CD4-positive, alpha-beta T cell (primary cell): ENCODE results near the gene NAB1. TPM values are rescaled to one million over a fixed set of nuclear protein-coding genes. Genes with fewer than 3 reads are reported as not detected.

ENCODE experiments used
- ATAC-seq: fragments of 200-7000 bp; cut with Tn5 transposase; one replicate; pipeline ENCODE4 v1.10.0; 2022; ENCODE audit warnings: mild to moderate bottlenecking; ENCODE audit not compliant: poor library complexity
- CTCF ChIA-PET: fragments of 350-600 bp; sonication (Branson Sonifier 250); formaldehyde crosslinking; loops from one replicate; lab custom pipeline; 2021; ENCODE audit warnings: antibody characterized with exemption, inconsistent platforms; lab: Charles Lee
- POLR2A ChIA-PET: fragments of 350-600 bp; sonication (Branson Sonifier 250); formaldehyde crosslinking; loops from one replicate; lab custom pipeline; 2021; ENCODE audit warnings: antibody characterized with exemption, inconsistent platforms; lab: Charles Lee
- DNase-seq, 14 experiments: peaks; one replicate each; pipeline ENCODE4 v3.0.0-alpha.2; 2013 to 2020; ENCODE audit warnings: mixed read lengths in 2 of 14
- H3K27ac ChIP-seq, 2 donors: one replicate each; pipeline versions ENCODE4 v1.5.1 to v1.7.0; 2013; ENCODE audit warnings: low read length in 2 of 2, low read depth in 1 of 2, mild to moderate bottlenecking in 1 of 2
- H3K27me3 ChIP-seq, 2 experiments: 1 replicate in 1 of 2; 2 replicates in 1 of 2; pipeline versions ENCODE4 v1.6.1 to v1.7.0; 2013; ENCODE audit warnings: low read length in 2 of 2, control low read depth in 1 of 2, mild to moderate bottlenecking in 1 of 2, moderate library complexity in 1 of 2; ENCODE audit not compliant: insufficient read depth in 2 of 2, control insufficient read depth in 1 of 2
- H3K36me3 ChIP-seq: one replicate; pipeline ENCODE4 v1.6.1; 2013; ENCODE audit warnings: low read length, control low read depth; ENCODE audit not compliant: insufficient read depth
- H3K4me1 ChIP-seq: one replicate; pipeline ENCODE4 v1.6.1; 2013; ENCODE audit warnings: low read length, control low read depth; ENCODE audit not compliant: insufficient read depth
- H3K4me3 ChIP-seq: one replicate; pipeline ENCODE4 v1.5.1; 2013; ENCODE audit warnings: mild to moderate bottlenecking, low read length, moderate library complexity
- H3K9me3 ChIP-seq, 2 experiments: 1 replicate in 1 of 2; 2 replicates in 1 of 2; pipeline versions ENCODE4 v1.6.1 to v1.7.0; 2013; ENCODE audit warnings: low read length in 2 of 2, mild to moderate bottlenecking in 2 of 2, control low read depth in 1 of 2, moderate library complexity in 1 of 2; ENCODE audit not compliant: control insufficient read depth in 1 of 2, insufficient read depth in 1 of 2
- H3K27ac Mint-ChIP-seq: one replicate; pipeline ENCODE4 v1.8.0; 2020; ENCODE audit warnings: mixed read lengths
- H3K27me3 Mint-ChIP-seq: one replicate; pipeline ENCODE4 v1.8.0; 2021; ENCODE audit warnings: mixed read lengths
- H3K36me3 Mint-ChIP-seq: one replicate; pipeline ENCODE4 v1.8.0; 2021; ENCODE audit warnings: low read depth, mixed read lengths
- H3K4me1 Mint-ChIP-seq: one replicate; pipeline ENCODE4 v1.8.0; 2021; ENCODE audit warnings: low read depth, mixed read lengths
- H3K4me3 Mint-ChIP-seq: one replicate; pipeline ENCODE4 v1.8.0; 2020; ENCODE audit warnings: mild to moderate bottlenecking, mixed read lengths
- H3K9me3 Mint-ChIP-seq: one replicate; pipeline ENCODE4 v1.8.0; 2020; ENCODE audit warnings: mixed read lengths
- CTCF ChIP-seq: fragments of 200-600 bp; IDR thresholded peaks from one replicate; pipeline ENCODE4 v1.8.0; 2022; ENCODE audit warnings: antibody characterized with exemption, mild to moderate bottlenecking
- intact Hi-C, 2 experiments: fragments of 100-400 bp; cut with DNase I in 1 of 2; cut with micrococcal nuclease in 1 of 2; formaldehyde crosslinking; loops; one replicate each; pipeline versions ENCODE4 v1.15.1 to v1.9.0; 2023 to 2025; cut with DNase I, micrococcal nuclease
- total RNA-seq, 174 experiments: library from RNA in 2 of 174; stranded (reverse) in 2 of 174; gene quantifications; one replicate each; pipeline ENCODE4 v1.2.3 and lab custom pipeline; 2021 to 2026

The NAB1 gene
- total RNA-seq, 2 experiments from 2014 or later, result 20.0 to 21.1 TPM

DNA sequence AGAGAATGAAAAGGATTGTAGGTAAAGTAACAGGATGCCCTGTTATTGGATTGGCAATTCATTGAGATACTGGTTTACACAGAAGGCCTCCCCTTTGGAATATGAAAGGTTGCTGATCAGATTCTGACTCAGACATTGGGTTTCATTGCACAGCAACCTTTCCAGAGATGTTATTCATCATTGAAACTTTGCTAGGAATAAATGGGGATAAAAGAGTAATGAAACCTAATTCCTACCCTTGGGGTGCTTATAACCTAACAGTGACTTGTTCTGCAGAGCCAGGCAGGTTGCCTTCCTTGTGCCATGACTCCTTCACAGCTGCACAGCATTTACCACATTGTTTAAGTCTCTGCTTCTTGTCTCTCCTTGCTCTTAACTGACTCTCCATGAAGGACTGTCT, 5.0 kb downstream of the NAB1 start:
- ATAC-seq, result no peak
- no peak overlapping the region for H3K27ac ChIP-seq
- DNase-seq, result no peak
- POLR2A ChIA-PET, result interaction anchor here (1.5 kb wide), 1 partner anchor 247 kb away, joined by 4 read pairs; no protein-coding TSS in a partner anchor
- Mint-ChIP-seq H3K4me3 (no peak overlapping the region), H3K36me3 (peaks cover 8% of the 10 kb centered on the region), H3K27ac (no peak overlapping the region), H3K27me3 (no peaks in the 10 kb centered on the region), H3K4me1 (peaks cover 50% of the 10 kb centered on the region), H3K9me3 (no peaks in the 10 kb centered on the region)
- H3K4me3 ChIP-seq, result no peak overlapping the region
- CTCF ChIA-PET, result interaction anchor here (1.3 kb wide), 1 partner anchor 26 kb away, joined by 4 read pairs; no protein-coding TSS in a partner anchor
- H3K4me1 ChIP-seq, result peaks cover 10% of the 10 kb centered on the region
- H3K27me3 ChIP-seq, result no peaks in the 10 kb centered on the region
- no peaks in the 10 kb centered on the region for H3K36me3 ChIP-seq
- intact Hi-C loops, result loop anchor here in 1 of 2 experiments (5.0 to 10.0 kb wide), 2 partner anchors 228 to 869 kb away; partner anchors contain the start of genes GLS, ORMDL1 and PMS1
- no peaks in the 10 kb centered on the region for H3K9me3 ChIP-seq
- TF ChIP-seq CTCF, result no peak

DNA sequence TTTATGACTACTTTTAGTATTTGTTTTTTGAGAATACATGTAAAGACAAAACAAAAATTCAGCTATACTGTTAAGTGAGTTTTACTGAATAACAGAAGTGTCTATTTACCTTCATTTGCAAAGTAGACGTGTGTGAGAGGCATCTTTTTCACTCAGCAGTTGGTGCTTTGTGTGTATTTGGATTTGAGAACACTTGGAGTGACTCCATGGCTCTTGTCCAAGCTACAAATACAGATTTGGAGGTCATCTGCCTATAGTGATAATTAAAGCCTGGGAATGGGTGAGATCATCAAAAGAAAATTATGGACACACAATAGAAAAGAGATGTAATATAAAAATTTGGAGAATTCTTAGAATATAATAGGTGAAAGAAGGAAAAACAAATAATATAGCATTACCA, 6.2 kb downstream of the NAB1 start:
- no peak overlapping the region for H3K27ac Mint-ChIP-seq
- ChIA-PET POLR2A (interaction anchor here (1.2 to 1.6 kb wide), 2 partner anchors 12 to 248 kb away, joined by 3 to 8 read pairs; no protein-coding TSS in a partner anchor), CTCF (interaction anchor here (0.6 to 1.3 kb wide), 3 partner anchors 21 to 205 kb away, joined by 3 to 4 read pairs (median 3); no protein-coding TSS in a partner anchor)
- Histone ChIP-seq H3K9me3 (no peaks in the 10 kb centered on the region), H3K27me3 (no peaks in the 10 kb centered on the region), H3K4me1 (peaks cover 9% of the 10 kb centered on the region), H3K4me3 (no peak overlapping the region), H3K36me3 (peaks cover 9% of the 10 kb centered on the region), H3K27ac (no peak overlapping the region)
- H3K36me3 Mint-ChIP-seq, result peaks cover 7% of the 10 kb centered on the region
- TF ChIP-seq CTCF, result no peak
- H3K9me3 Mint-ChIP-seq, result no peaks in the 10 kb centered on the region
- DNase-seq (no peak), ATAC-seq (no peak)
- intact Hi-C loops, result loop anchor here in 1 of 2 experiments (10.0 kb wide), 1 partner anchor 870 kb away; the partner anchor contains the start of genes ORMDL1 and PMS1
- no peaks in the 10 kb centered on the region for H3K27me3 Mint-ChIP-seq
- peaks cover 54% of the 10 kb centered on the region for H3K4me1 Mint-ChIP-seq
- H3K4me3 Mint-ChIP-seq, result no peak overlapping the region

DNA sequence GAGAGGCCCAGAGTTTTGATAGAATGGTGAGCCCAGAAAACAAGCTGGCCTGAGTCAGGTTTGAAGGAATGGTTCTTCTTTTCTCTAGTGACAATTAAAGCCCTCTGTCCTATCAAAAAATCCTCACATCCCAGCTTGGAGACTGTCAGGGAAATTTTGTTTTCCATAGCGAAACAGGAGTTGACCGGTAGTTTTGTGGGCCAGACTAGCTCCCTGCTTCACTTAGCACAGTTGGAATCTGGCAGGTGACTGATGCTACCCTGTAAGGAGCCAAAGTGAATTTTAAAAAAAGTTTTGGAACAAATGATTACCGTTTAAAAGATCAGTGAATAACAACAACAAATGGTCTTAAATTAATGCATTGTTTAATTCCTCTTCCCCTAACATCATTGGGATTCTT, 6.7 kb downstream of the NAB1 start:
- Histone ChIP-seq H3K4me3 (no peak overlapping the region), H3K27me3 (no peaks in the 10 kb centered on the region), H3K36me3 (peaks cover 9% of the 10 kb centered on the region), H3K4me1 (peaks cover 6% of the 10 kb centered on the region), H3K27ac (no peak overlapping the region), H3K9me3 (no peaks in the 10 kb centered on the region)
- ChIA-PET POLR2A (interaction anchor here (1.2 to 1.6 kb wide), 2 partner anchors 11 to 248 kb away, joined by 3 to 8 read pairs; no protein-coding TSS in a partner anchor), CTCF (interaction anchor here (0.6 to 1.1 kb wide), 2 partner anchors 21 to 205 kb away, joined by 3 read pairs; no protein-coding TSS in a partner anchor)
- H3K27me3 Mint-ChIP-seq, result no peaks in the 10 kb centered on the region
- DNase-seq (no peak), ATAC-seq (no peak)
- peaks cover 6% of the 10 kb centered on the region for H3K36me3 Mint-ChIP-seq
- H3K9me3 Mint-ChIP-seq, result no peaks in the 10 kb centered on the region
- TF ChIP-seq CTCF, result no peak
- H3K27ac Mint-ChIP-seq, result no peak overlapping the region
- intact Hi-C loops, result loop anchor here in 1 of 2 experiments (10.0 kb wide), 1 partner anchor 871 kb away; the partner anchor contains the start of genes ORMDL1 and PMS1
- H3K4me1 Mint-ChIP-seq, result peaks cover 52% of the 10 kb centered on the region
- H3K4me3 Mint-ChIP-seq, result no peak overlapping the region
